Measurements from ENCODE around the gene ALX3. TPM values are rescaled to one million over a fixed set of nuclear protein-coding genes. Genes with fewer than 3 reads are reported as not detected.

Gene ALX3
- total RNA-seq, 4 donors from 2014 or later, result 0.21 to 0.26 TPM; not detected in 2

DNA sequence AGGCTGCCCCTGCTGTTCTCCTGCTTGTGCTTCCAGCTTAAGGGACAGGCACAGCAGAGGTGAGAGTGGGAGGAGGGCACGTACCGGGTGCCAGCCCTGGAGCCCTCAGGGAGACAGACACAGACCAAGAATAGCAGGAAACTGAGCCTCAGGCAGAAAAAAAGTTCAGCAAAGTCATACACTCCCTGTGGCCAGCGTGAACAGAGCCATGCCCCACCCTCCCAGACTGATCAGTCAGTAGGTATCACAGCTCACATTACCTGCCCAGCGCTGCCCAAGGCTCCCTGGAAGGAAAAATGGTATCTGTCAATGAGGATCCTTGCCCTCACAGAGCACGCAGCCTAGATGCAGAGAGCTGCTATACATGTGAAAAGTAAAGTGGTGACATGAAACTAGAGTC is 43.1 kb upstream of the ALX3 start:
- DNase-seq, result no peak
- H3K36me3 ChIP-seq, result no peaks in the 10 kb centered on the region
- no peak overlapping the region for H3K4me3 ChIP-seq
- no peaks in the 10 kb centered on the region for H3K9me3 ChIP-seq
- H3K27ac ChIP-seq, result no peak overlapping the region
- no peaks in the 10 kb centered on the region for H3K4me1 ChIP-seq
- intact Hi-C loops (cut with DNase I; ENCODE audit: low total_unique reads), result no loop called here
- no peaks in the 10 kb centered on the region for H3K27me3 ChIP-seq
- TF ChIP-seq, protein P1, sequence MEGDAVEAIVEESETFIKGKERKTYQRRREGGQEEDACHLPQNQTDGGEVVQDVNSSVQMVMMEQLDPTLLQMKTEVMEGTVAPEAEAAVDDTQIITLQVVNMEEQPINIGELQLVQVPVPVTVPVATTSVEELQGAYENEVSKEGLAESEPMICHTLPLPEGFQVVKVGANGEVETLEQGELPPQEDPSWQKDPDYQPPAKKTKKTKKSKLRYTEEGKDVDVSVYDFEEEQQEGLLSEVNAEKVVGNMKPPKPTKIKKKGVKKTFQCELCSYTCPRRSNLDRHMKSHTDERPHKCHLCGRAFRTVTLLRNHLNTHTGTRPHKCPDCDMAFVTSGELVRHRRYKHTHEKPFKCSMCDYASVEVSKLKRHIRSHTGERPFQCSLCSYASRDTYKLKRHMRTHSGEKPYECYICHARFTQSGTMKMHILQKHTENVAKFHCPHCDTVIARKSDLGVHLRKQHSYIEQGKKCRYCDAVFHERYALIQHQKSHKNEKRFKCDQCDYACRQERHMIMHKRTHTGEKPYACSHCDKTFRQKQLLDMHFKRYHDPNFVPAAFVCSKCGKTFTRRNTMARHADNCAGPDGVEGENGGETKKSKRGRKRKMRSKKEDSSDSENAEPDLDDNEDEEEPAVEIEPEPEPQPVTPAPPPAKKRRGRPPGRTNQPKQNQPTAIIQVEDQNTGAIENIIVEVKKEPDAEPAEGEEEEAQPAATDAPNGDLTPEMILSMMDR (IDR thresholded peaks at IDR 0.05), result no peak
- no peak for TF ChIP-seq POLR2A (IDR thresholded peaks at IDR 0.05)

DNA sequence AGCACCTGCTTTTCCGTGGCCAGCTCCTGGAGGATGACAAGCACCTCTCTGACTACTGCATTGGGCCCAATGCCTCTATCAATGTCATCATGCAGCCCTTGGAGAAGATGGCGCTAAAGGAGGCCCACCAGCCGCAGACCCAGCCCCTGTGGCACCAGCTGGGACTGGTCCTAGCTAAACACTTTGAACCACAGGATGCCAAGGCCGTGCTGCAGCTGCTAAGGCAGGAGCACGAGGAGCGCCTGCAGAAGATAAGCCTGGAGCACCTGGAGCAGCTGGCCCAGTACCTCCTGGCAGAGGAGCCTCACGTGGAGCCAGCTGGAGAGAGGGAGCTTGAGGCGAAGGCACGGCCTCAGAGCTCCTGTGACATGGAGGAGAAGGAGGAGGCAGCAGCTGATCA is 42.2 kb upstream of the ALX3 start:
- no peak for TF ChIP-seq POLR2A (IDR thresholded peaks at IDR 0.05)
- intact Hi-C loops (cut with DNase I; ENCODE audit: low total_unique reads), result no loop called here
- Histone ChIP-seq H3K4me1 (no peaks in the 10 kb centered on the region), H3K27me3 (no peaks in the 10 kb centered on the region), H3K4me3 (no peak overlapping the region), H3K27ac (no peak overlapping the region), H3K9me3 (no peaks in the 10 kb centered on the region), H3K36me3 (no peaks in the 10 kb centered on the region)
- DNase-seq, result no peak

DNA sequence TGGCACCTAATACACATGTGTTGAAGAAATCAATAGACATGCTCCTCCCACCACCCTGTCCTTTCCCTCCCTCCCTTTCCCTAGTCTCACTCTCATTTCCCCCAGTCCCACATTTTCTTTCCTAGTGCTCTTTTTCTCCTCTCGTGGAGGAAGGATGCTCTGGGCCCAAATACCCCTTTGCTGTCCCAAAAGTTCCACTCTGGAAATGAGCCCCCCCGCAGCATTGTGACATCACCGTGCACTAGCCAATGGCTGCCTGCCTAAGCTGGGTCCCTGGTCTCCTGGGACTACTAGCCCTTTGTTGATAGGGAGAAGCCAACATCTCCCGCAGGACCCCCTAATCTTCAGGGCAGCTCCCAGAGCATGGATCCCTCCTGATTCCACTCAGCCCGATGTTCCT is 41.7 kb upstream of the ALX3 start, which contains the start of gene UBL4B:
UBL4B (plus strand) TSS at position 301 of the 400 bp plus-strand sequence; CDS start at position 393, 92 bp downstream.
- DNase-seq, result no peak
- Histone ChIP-seq H3K4me3 (no peak within 1 kb of the TSS), H3K36me3 (no peaks in the 10 kb centered on the region), H3K4me1 (no peaks in the 10 kb centered on the region), H3K27me3 (no peaks in the 10 kb centered on the region), H3K9me3 (no peaks in the 10 kb centered on the region), H3K27ac (no peak within 1 kb of the TSS)
- TF ChIP-seq, protein P1 (IDR thresholded peaks at IDR 0.05), result no peak
- no peak for TF ChIP-seq POLR2A (IDR thresholded peaks at IDR 0.05)
- intact Hi-C loops (cut with DNase I; ENCODE audit: low total_unique reads), result no loop called here

DNA sequence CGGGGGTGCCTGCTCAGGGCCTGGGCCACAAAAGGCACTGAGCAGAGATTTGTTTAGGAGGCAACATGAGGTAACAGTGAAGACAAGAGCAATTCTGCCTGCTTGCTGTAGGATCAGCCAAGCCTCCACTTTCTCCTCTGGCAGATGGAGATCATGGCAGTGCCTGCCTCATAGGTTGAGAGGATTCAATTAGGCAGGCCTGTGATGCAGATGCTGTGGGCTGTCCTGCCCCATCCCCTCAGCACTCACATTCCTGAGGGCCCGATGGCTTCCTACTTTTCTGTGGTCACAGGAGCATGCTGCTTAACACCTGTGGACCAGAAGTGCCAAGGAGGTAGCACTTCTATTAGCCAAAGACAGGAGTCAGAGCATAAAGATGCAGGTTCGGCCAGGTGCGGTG is 40.6 kb upstream of the ALX3 start:
- TF ChIP-seq POLR2A (IDR thresholded peaks at IDR 0.05), result no peak
- TF ChIP-seq, protein P1 (IDR thresholded peaks at IDR 0.05), result no peak
- Histone ChIP-seq H3K36me3 (no peaks in the 10 kb centered on the region), H3K27ac (no peak overlapping the region), H3K9me3 (no peaks in the 10 kb centered on the region), H3K4me3 (no peak overlapping the region), H3K4me1 (no peaks in the 10 kb centered on the region), H3K27me3 (no peaks in the 10 kb centered on the region)
- DNase-seq, result no peak
- intact Hi-C loops (cut with DNase I; ENCODE audit: low total_unique reads), result no loop called here

- H3K27ac ChIP-seq, result no peak overlapping the region
- no peaks in the 10 kb centered on the region for H3K27me3 ChIP-seq
- intact Hi-C loops (cut with DNase I; ENCODE audit: low total_unique reads), result loop anchor here (5.0 kb wide), 1 partner anchor 56 kb away; no protein-coding TSS in a partner anchor
- DNase-seq, result peak; percentile 27 to 55
- H3K4me3 ChIP-seq, result no peak overlapping the region
- no peaks in the 10 kb centered on the region for H3K9me3 ChIP-seq
- no peak for TF ChIP-seq POLR2A (IDR thresholded peaks at IDR 0.05)
- TF ChIP-seq, protein P1 (IDR thresholded peaks at IDR 0.05), result no peak
- H3K4me1 ChIP-seq, result no peaks in the 10 kb centered on the region
- no peaks in the 10 kb centered on the region for H3K36me3 ChIP-seq
Observed at GRCh38 chr1:110107867-110108469, 37.5 kb upstream of the ALX3 start.
